HG03457 (cell line): Measurements from ENCODE around the gene RTBDN.
A peak's percentile ranks its signal among the peaks of the same experiment; 100 is the strongest.

Experiments used
- ATAC-seq: cut with Tn5 transposase; IDR thresholded peaks from one replicate; pipeline ENCODE4 v1.9.1; 2021; ENCODE audit warnings: moderate number of reproducible peaks; ENCODE audit not compliant: unreplicated experiment

Gene RTBDN

DNA sequence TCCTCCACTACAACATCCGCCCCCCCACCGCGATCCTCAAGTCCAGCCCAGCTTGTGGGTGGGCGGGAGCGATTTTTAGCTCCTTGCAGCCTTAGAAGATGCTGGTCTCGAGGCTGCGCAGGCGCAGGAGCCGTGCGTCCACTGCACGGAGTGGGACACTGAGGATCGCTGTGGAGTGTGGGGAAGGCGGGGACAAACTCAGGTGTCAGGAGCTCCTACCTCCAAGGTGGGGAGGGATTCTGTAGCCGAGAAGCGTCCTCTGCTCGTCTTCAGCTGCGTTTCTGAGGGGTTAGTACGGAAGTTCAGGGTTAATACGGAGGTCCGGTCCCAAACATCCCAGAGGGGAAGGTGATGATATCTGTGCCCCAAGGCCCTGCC is at the start of gene RTBDN:
Gene RTBDN, minus strand, starts transcription at position 14 of the 378 bp plus-strand sequence. CDS start 4,600 bp downstream, outside the sequence.
- ATAC-seq = no peak

DNA sequence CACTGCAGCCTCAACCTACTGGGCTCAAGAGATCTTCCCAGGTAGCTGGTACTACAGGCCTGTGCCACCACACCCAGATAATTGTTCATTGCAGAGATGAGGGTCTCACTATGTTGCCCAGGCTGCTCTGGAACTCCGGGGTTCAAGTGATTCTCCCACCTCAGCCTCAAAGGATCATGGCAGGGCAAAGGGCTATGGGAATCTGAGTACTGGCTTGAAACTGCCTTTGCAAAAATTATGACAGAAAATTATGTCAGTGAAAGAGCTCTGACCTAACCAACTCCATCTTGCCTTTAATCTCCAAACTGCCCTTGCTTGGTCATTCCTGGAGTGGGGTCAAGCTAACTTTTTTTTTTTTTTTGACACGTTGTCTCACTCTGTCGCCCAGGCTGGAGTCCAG is 48.2 kb upstream of the RTBDN start:
- ATAC-seq = no peak

DNA sequence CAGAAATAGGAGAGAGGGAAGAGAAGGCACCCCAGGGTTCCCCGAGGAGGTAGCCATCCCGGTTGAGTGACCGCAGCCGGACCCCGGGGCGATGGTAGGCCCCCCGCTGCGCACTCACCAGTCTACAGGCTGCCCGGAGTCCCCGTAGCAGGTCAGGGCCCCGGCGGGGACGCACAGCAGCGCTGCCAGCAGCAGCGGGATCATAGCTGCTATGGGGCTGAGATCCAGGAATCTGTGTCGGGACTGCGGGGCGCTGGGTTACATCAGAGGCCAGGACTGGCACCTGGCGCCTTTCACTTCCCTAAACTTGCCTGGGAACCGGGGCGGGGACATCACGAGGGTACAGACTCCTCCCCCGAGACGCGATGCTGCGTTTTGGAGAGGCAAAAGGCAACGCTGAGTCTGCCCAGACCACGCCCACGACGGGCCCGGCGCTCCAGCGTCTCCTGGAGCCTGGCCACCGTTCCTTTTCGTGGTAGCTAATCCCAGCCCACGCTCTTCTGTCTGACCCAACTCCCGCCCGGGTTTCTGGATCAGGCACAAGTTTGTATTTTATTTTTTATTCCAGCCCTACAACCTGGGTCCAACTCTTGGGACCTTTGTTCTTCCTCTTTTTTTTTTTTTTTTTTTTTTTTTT is 46.9 kb upstream of the RTBDN start, which contains the start of gene DNASE2:
Gene DNASE2, minus strand, starts transcription at position 278 of the 637 bp plus-strand sequence. Its CDS starts 74 bp downstream, at position 204.
- peak; percentile 42 for ATAC-seq

DNA sequence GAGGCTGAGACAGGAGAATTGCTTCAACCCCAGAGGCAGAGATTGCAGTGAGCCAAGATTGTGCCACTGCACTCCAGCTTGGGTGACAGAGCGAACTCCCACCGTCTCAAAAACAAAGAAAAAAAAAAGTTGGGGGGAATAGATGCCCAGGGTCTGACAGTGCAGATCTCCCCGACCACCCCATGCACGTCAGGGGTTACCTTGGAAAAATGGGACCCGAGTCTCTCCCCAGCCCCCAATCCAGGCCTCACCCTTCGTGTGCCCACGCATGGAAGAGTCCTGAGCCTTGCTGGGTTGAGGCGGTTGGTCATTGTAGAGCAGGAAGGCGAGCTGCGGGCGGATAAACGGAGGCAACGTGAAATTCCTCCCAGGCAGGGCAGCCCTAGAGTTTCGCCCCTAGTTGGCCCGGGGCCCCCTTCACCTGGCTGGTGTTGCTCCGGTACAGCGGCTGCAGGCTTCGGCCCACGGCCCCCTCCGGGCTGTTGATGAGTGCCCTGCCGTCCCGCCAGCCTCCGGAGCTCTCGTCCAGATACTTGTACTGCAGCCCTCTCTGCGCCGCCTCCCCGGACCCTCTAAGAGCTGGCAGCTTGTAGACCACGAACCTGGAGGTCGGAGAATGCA is 46.3 kb upstream of the RTBDN start:
- no peak for ATAC-seq

DNA sequence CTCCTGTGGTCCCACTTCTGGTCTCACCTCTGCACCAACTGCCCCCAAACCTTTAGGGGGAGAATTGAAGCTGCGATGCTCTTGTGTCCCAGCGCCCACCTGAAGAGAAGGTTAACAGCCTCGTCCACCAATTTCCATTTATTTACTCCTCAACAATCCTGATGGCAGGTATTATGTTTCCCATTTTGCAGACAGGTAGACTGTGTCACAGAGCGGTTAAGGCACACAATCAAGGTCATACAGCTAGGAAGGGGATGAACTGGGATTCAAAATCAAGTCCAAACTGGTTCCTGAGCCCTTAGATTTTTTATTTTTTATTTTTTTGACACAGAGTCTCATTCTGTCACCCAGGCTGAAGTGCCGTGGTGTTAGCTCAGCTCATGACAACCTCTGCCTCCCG is 40.7 kb upstream of the RTBDN start:
- no peak for ATAC-seq

DNA sequence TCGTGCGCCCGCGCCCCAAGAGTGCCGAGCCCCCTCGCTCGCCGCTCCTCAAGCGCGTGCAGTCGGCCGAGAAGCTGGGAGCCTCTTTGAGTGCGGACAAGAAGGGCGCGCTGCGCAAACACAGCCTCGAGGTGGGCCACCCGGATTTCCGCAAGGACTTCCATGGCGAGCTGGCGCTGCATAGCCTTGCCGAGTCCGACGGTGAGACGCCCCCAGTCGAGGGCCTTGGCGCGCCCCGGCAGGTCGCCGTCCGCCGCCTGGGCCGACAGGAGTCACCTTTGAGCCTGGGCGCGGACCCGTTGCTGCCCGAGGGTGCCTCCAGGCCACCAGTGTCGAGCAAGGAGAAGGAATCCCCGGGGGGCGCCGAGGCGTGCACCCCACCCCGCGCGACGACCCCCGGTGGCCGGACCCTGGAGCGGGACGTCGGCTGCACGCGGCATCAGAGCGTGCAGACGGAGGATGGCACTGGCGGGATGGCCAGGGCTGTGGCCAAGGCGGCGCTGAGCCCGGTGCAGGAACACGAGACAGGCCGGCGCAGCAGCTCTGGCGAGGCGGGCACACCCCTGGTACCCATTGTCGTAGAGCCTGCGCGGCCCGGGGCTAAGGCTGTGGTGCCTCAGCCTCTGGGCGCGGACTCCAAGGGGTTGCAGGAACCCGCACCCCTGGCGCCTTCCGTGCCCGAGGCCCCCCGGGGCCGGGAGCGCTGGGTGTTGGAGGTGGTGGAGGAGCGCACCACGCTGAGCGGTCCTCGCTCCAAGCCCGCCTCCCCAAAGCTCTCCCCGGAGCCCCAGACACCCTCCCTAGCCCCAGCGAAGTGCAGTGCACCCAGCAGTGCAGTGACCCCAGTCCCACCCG is 39.7 kb upstream of the RTBDN start:
- no peak for ATAC-seq

DNA sequence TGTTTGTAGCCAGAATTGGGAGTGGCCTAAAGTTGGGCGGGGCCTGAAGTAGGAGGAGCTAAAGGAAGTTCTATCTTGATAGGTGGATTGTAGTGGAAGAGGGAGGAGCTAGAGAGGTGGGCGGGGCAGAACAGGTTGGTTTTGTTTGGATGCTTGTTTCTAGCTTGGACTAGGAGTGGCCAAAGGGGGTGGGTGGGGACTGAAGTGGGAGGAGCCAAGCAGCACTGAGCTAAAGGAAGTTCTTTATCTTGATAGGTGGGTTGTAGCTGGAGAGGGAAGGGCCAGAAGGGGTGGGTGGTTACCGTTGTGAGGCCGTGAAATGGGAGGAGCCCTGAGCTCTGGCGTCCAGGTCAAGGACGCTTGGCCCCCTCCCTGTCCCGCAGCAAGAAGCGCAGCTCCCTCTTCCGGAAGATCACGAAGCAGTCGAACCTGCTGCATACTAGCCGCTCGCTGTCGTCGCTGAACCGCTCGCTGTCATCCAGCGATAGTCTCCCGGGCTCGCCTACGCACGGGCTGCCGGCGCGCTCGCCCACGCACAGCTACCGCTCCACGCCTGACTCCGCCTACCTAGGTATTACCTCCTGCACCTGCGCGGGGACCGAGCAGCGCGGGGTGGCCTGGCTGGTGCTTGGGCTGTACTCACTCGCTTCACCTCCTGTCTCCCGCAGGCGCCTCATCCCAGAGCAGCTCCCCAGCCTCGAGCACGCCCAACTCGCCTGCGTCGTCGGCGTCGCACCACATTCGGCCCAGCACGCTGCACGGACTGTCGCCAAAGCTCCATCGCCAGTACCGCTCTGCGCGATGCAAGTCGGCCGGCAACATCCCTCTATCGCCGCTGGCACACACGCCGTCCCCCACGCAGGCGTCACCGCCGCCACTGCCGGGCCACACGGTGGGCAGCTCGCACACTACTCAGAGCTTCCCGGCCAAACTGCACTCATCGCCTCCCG is 38.8 kb upstream of the RTBDN start:
- ATAC-seq = no peak

DNA sequence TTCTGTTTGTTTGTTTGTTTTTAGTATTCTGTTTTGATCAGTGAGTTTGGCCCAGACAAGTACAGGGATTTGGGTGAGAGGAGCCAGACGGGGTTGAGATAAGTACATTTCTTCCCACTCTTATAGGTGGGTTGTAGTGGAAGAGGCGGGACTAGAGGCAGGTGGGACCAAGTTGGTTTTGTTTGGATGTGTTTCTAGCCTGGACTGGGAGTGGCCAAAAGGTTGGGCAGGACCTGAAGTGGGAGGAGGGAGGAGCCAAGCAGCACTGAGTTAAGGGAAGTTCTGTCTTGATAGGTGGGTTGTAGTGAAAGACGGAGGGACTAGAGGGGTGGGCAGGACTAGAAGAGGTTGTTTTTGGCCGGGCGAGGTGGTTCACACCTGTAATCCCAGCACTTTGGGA is 37.9 kb upstream of the RTBDN start:
- no peak for ATAC-seq

DNA sequence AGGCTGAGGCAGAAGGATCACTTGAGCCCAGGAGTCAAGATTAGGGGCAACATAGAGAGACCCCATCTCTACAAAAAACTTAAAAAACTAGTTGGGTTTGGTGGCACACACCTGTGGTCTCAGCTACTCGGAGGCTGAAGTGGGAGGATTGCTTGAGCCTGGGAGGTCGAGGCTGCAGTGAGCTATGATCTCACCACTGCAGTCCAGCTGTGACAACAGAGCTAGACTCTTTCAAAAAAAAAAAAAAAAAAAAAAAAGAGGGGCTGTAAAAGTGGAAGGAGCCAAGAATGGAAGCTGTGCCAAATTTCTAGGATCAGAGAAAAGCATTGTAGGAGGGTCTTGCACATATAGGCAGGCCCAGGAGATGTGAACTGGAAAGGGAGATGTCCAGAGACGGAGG is 37.3 kb upstream of the RTBDN start:
- ATAC-seq = no peak

DNA sequence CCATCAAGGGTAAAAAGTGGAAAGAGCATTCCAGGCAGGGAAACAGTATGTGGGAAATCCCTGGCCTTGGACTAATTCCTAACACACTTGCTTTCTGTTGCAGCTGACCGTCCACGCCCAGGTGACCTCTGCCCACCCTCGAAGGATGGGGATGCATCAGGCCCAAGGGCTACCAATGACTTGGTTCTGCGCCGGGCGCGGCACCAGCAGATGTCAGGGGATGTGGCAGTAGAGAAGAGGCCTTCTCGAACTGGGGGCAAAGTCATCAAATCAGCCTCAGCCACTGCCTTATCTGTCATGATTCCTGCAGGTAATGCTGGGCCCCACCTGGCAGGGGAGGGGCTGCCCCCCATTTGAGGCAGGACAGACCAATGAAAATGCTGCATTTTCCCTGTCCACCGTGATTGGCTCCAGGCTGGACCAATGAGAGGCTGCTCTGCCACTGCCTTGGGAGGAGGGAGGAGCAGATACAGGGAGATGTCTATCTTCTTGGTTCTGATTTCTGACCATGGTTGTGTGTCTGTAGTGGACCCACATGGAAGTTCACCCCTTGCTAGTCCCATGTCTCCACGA is 34.2 kb upstream of the RTBDN start:
- ATAC-seq = no peak

DNA sequence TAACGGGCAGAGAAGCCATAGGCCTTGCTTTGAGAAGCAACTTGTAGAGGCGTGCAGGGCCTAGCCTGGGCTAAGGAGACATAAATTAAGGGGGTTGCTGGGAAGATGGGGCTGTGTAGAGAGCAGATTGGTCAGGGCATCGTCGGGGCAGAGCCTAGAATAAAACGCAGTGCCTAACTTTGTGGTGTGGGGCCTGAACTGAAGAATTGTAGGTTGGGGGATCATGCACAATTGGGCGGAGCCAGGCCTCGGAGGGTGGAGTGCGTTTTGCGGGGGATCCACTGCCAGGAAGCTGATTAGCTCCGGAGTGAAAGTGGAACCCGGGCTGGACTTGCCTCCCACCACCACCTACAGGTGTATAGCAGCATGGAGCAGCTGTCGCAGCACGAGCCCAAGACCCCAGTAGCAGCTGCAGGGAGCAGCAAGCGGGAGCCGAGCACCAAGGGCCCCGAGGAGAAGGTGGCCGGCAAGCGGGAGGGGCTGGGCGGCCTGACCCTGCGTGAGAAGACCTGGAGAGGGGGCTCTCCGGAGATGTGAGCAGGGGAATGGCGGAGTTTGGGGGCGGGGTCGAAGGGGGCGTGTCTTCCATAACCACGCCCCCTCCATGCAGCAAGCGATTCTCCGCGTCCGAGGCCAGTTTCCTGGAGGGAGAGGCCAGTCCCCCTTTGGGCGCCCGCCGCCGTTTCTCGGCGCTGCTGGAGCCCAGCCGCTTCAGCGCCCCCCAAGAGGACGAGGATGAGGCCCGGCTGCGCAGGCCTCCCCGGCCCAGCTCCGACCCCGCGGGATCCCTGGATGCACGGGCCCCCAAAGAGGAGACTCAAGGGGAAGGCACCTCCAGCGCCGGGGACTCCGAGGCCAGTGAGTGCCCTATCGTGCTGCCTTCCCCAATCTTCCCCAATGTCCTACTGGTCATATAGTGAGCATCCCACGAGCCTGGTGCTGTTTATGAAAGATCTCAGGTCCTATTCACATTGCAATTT is 33.0 kb upstream of the RTBDN start:
- no peak for ATAC-seq

DNA sequence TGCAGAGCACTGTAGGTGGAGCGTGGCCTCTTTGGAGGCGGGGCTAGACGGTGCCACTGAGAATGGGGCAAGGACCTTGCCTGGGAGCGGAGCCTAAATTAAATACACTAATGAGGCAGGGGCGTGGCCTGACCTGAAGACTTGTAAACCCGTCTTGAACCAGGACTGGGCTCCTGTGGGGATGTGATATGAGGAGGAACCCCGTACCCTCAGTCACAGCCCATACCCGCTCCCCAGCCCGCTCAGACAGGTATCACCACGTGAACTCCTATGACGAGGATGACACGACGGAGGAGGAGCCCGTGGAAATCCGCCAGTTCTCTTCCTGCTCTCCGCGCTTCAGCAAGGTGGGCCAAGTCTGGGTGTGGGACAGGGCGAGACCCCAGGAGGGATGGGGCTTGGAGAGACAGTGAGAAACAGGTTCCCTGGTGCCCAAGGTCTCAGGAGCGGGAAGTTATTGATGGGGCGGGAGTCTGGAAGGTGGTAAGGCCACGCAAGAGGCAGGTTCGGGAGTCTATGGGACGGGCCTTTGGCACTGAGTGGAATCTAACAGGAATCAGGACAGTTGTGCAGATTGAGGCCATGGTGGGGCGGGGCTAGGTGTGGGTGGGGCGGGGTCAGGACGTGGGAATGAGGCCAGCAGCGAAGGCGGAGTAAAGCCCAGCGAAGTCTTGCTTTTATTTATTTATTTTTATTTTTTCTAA is 32.2 kb upstream of the RTBDN start:
- no peak for ATAC-seq

DNA sequence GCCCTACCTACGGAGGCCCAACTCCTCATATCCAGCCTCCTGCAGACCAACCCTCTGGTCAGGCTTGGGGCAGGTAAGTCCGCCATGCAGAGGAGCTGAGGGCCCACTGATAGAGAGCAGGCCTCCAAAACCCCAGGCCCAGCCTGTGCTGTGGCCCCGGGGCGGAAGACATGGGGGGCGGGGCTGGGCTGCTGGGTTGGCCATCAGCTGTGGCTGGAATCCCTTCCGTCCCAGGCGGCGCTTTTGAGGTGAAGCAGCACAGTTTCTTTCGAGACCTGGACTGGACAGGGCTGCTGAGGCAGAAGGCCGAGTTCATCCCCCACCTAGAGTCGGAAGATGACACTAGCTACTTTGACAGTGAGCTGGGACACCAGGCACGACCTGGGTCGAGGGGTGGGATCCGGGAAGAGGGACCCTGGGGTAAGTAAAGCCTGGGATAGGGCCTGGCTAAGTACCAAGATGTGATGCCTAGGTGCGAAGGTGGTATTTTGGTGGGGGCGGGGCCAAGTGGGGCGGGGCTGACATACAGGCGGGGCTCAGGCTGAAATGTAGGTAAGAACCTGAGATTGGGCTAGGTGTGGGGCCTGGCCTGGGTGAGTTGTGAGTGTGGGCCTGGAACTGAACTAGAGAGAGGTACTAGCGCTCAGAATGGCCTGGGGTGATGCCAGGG is 31.5 kb upstream of the RTBDN start:
- no peak for ATAC-seq

DNA sequence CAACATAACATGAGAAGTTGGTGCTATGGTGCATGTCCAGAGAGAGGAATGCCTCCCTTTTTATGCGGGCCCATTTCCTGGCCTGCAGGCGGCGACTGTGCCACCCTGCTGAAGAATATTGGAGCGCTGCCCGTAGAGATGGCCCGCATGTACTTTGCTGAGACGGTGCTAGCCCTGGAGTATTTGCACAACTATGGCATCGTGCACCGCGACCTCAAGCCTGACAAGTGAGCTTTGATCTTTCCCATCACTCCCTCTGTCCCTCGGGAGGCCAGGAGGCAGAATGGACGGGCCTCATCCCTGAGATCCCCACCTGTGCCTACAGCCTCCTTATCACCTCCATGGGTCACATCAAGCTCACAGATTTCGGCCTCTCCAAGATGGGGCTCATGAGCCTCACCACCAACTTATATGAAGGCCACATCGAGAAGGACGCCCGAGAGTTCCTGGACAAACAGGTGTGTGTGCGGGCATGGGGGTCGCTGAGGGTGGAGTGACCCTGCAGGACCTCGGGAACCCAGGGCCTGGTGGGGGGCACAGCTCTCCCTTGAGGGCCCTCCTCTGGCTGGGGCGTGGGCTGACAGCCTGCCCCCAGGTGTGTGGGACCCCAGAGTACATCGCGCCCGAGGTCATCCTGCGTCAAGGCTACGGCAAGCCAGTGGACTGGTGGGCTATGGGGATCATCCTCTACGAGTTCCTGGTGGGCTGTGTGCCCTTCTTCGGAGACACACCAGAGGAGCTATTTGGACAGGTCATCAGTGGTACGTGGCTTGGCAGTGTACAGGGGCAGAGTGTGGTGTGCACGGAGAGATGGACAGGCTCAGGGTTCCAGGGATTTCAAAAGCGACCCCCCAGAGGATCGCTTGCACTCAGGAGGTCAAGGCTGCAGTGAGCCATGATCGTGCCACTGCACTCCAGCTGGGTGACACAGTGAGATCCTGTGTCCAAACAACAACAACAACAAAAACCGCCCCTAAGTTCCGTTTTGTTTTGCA is 30.6 kb upstream of the RTBDN start:
- no peak for ATAC-seq

DNA sequence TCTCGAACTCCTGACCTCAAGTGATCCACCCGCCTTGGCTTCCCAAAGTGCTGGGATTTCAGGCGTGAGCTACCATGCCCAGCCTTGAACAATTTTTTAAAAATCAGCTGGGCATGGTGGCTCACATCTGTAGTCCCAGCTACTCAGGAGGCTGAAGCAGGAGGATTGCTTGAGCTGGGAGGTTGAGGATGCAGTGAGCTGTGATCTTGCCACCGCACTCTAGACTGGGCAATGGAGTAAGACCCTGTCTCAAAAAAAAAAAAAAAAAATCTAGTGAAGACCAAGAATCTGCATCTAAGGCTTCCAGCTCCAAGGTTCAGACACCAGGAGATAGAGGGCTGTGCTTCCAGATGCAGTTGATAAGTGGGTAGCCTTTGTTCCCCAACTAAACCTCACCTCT is 29.8 kb upstream of the RTBDN start:
- no peak for ATAC-seq

DNA sequence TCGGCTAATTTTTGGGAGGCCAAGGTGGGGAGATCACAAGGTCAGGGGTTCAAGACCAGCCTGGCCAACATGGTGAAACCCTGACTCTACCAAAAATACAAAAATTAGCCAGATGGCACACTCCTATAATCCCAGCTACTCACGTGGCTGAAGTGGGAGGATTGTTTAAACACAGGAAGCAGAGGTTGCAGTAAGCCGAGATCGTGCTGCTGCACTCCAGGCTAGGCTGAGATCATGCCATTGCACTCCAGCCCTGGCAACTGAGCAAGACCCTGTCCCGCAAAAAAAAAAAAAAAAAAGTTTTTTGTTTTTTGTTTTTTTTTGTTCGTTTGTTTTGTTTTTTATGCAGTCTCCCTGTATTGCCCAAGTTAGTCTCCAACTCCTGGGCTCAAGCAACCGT is 25.2 kb upstream of the RTBDN start:
- ATAC-seq = no peak
